HFF-Myc (cell line): ENCODE data around the gene ZSCAN10.
A peak's percentile ranks its signal among the peaks of the same experiment; 100 is the strongest.

ENCODE experiments used
- DNase-seq: peaks from one replicate; pipeline ENCODE4 v3.0.0-alpha.2; 2011; ENCODE audit warnings: low read depth; ENCODE audit errors: extremely low read depth
- H3K4me3 ChIP-seq: replicated peaks from 2 replicates; pipeline ENCODE4 v1.5.1; 2011; ENCODE audit warnings: low read depth, mild to moderate bottlenecking, control low read depth, low read length
- CTCF ChIP-seq: IDR thresholded peaks from 2 replicates; pipeline ENCODE4 v1.5.1; 2012; ENCODE audit warnings: mild to moderate bottlenecking, low read depth, low read length, control low read depth; ENCODE audit errors: missing control alignments

Gene ZSCAN10

DNA sequence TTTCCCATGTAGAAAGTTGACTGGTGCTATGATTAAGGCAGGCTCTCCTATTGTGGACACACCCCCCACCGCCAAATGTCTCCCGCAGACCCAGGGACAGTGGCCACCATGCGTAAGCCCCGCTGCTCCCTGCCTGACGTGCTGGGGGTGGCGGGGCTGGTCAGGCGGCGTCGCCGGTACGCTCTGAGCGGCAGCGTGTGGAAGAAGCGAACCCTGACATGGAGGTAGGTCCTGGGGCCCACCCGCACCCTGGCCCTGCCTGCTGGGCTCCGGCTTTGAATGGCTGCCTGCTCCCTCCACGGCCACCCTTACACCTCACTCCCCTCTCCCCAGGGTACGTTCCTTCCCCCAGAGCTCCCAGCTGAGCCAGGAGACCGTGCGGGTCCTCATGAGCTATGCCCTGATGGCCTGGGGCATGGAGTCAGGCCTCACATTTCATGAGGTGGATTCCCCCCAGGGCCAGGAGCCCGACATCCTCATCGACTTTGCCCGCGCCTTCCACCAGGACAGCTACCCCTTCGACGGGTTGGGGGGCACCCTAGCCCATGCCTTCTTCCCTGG, 49.1 kb downstream of the ZSCAN10 start:
- H3K4me3 ChIP-seq = no peak overlapping the region
- no peak for DNase-seq
- TF ChIP-seq CTCF = no peak

DNA sequence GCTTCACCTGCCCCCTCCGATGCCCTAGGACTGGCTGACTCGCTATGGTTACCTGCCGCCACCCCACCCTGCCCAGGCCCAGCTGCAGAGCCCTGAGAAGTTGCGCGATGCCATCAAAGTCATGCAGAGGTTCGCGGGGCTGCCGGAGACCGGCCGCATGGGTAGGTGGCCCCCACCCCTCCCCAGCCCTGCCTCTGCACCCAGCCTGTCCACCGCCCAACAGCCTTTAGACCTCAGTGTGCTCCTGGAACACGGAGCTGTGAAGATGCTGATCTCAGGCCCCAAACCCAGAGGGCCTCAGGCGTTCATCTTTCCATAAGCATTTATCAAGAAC, 51.7 kb downstream of the ZSCAN10 start:
- no peak for DNase-seq
- TF ChIP-seq CTCF = no peak
- no peak overlapping the region for H3K4me3 ChIP-seq

DNA sequence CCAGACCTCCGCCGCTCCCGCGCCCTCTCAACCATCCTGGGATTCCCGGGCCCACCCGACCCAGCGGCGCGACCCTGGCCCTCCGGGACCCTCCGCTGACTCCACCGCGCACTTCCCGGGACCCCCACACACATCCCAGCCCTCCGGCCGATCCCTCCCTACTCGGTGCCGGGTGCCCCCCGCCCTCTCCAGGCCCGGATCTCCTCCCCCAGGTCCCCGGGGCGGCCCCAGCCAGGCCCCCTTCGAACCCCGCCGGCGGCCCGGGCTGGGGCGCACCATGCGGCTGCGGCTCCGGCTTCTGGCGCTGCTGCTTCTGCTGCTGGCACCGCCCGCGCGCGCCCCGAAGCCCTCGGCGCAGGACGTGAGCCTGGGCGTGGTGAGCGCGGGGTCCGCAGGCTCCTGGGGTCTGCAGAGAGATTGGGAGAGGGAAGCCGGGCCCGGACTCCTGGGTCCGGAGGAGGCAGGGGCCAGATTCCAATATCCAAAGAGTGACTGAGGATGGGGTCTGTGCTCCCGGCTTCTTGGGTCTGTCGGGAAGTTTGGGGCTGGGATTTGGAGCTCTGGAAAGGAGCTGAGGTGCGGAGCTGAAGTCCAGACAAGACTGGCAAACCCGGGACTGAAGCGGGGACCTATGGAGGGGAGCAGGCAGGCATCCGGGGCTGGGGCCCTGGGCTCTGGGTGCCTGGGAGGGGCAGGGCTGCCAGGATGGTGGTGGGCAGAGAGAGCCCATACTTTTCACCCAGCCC, 52.3 kb downstream of the ZSCAN10 start:
- H3K4me3 ChIP-seq = 0 out of 2 replicates have a peak overlapping the region, but pooled peaks have one; percentile 13
- no peak for TF ChIP-seq CTCF
- no peak for DNase-seq

- DNase-seq = no peak
- no peak for TF ChIP-seq CTCF
Measured at GRCh38 chr16:3045758-3046640, 53.1 kb downstream of the ZSCAN10 start, which contains the start of gene MMP25. Gene MMP25 (plus strand): TSS chr16:3046561. CDS start chr16:3046918, 357 bp downstream.

DNA sequence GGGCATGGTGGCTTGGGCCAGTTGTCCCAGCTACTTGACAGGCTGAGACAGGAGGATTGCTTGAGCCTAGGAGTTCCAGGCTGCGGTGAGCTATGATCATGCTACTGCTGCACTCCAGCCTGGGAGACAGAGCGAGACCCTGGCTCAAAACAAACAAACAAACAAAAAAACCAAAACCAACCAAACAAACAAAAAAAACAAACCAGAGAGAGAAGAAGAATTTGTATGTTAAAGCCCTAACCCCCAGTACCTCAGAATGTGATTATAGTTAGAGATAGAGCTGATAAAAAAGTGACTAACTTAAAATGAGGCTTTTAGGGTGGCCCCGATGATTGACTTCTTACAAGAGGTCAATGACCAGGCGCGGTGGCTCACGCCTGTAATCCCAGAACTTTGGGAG, 54.4 kb downstream of the ZSCAN10 start:
- no peak overlapping the region for H3K4me3 ChIP-seq
- DNase-seq = no peak
- no peak for TF ChIP-seq CTCF

More at GRCh38 chr16:3045758-3046640, 53.1 kb downstream of the ZSCAN10 start, which contains the start of gene MMP25:
- H3K4me3 ChIP-seq = peak within 1 kb of the TSS; percentile 43

DNA sequence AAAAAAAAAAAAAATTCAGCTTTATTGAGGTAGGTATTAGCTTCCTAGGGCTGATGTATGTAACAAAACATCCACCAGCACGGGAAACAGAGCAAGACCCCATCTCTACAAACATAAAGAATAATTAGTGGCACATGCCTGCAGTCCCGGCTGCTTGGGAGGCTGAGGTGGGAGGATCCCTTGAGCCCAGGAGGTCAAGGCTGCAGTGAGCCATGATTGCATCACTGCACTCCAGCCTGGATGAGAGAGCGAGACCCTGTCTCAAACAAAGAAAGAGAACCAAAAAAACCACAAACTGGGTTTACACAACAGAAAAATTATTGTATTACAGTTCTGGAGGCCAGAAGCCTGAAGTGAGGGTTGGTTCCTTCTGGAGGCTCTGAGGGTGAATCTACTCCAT, 56.7 kb downstream of the ZSCAN10 start:
- no peak for TF ChIP-seq CTCF
- DNase-seq = no peak
- no peak overlapping the region for H3K4me3 ChIP-seq
